Right lobe of liver (tissue), 4 donors: ENCODE results near the gene MDFIC.

Source experiments
- CTCF ChIP-seq, 4 donors: fragments of 200-600 bp in 3 of 4; fragments of 450-650 bp in 1 of 4; IDR thresholded peaks; one replicate each; pipeline versions ENCODE4 v1.5.1 to v1.8.0; 2016 to 2022; ENCODE audit warnings: antibody characterized with exemption in 4 of 4, mild to moderate bottlenecking in 2 of 4
- POLR2A ChIP-seq: fragments of 450-650 bp; IDR thresholded peaks from one replicate; pipeline ENCODE4 v1.6.1; 2017; ENCODE audit warnings: antibody characterized with exemption, mild to moderate bottlenecking
- donor health status: DM: no; HTN: no; CAD: no.
- donor health status: DM: no; HTN: no; CAD: no.
- donor health status: DM: no; HTN: yes; CAD: no.

- TF ChIP-seq CTCF (IDR thresholded peaks at IDR 0.05) = no peak
- no peak for TF ChIP-seq POLR2A
Measured at GRCh38 chr7:115009139-115009538, 87.2 kb downstream of the MDFIC start.
